HepG2 (cell line): ENCODE results near the gene IPCEF1. TPM values are rescaled to one million over a fixed set of nuclear protein-coding genes. Genes with fewer than 3 reads are reported as not detected.
"Not testable (repeated sequence)": the region's sequence is repeated elsewhere in the genome, so short reads cannot be mapped to it uniquely, and the experiment has no call there.

ENCODE experiments used
- ATAC-seq: fragments of 200-7000 bp; cut with Tn5 transposase; 3 replicates; pipeline ENCODE4 v1.9.1; 2020; ENCODE audit warnings: mild to moderate bottlenecking, moderate library complexity
- BruUV-seq: library from RNA; stranded (reverse); fragments of 400-500 nt; replicated peaks from 2 replicates; lab custom pipeline; 2021; lab: Mats Ljungman, UMichigan
- CTCF ChIA-PET: fragments of 300-600 bp; formaldehyde crosslinking; extraction: SDS; loops from one replicate; lab custom pipeline; 2021; ENCODE audit warnings: low total read pairs, inconsistent platforms, low intra/inter-chr PET ratio; lab: Yijun Ruan, JAX
- POLR2A ChIA-PET: fragments of 350-600 bp; sonication (Branson Sonifier 250); formaldehyde crosslinking; loops from one replicate; lab custom pipeline; 2020; ENCODE audit warnings: antibody characterized with exemption, inconsistent platforms; lab: Yijun Ruan, JAX
- DNase-seq: peaks from one replicate; pipeline ENCODE4 v3.0.0-alpha.2; 2015; ENCODE audit warnings: low spot score
- FAIRE-seq: peaks from 3 replicates; lab custom pipeline; 2011; peaks lifted over from hg19 to GRCh38; lab: Jason Lieb, UNC
- H2AFZ ChIP-seq: one replicate; pipeline ENCODE4 v1.6.1; 2011; ENCODE audit warnings: low read length, inconsistent platforms
- H3K27ac ChIP-seq: fragments of 300-600 bp; 3 replicates; pipeline ENCODE4 v1.8.0; 2011; ENCODE audit warnings: mixed run types, mild to moderate bottlenecking, mixed read lengths, low read length, inconsistent platforms; ENCODE audit not compliant: insufficient read depth; ENCODE audit errors: extremely low read length
- H3K27me3 ChIP-seq, 2 experiments: fragments of 200-600 bp in 1 of 2; 2 replicates in 1 of 2; 3 replicates in 1 of 2; pipeline versions ENCODE4 v1.6.0 to v1.8.0; 2011; ENCODE audit warnings: low read length in 2 of 2, mild to moderate bottlenecking in 2 of 2, moderate library complexity in 2 of 2, inconsistent platforms in 1 of 2; ENCODE audit not compliant: insufficient read depth in 2 of 2, control insufficient read depth in 1 of 2
- H3K36me3 ChIP-seq, 2 experiments: fragments of 200-600 bp in 1 of 2; replicated peaks in 1 of 2; 2 replicates in 1 of 2; 3 replicates in 1 of 2; pipeline versions ENCODE4 v1.5.1 to v1.8.0; 2011; ENCODE audit warnings: low read length in 2 of 2, inconsistent platforms in 1 of 2; ENCODE audit not compliant: insufficient read depth in 2 of 2, control insufficient read depth in 1 of 2
- H3K4me1 ChIP-seq: 2 replicates; pipeline ENCODE4 v1.5.1; 2012; ENCODE audit warnings: low read length, inconsistent platforms; ENCODE audit not compliant: insufficient read depth
- H3K4me2 ChIP-seq: 2 replicates; pipeline ENCODE4 v1.6.0; 2011; ENCODE audit warnings: low read depth, low read length, inconsistent platforms
- H3K4me3 ChIP-seq, 3 experiments: fragments of 200-600 bp in 1 of 3; sonication (generic), shearing (Covaris generic) in 1 of 3; replicated peaks in 1 of 3; 2 replicates each; pipeline ENCODE4 v1.5.1; 2011 to 2016; ENCODE audit warnings: low read length in 3 of 3, inconsistent platforms in 2 of 3, low read depth in 2 of 3, mild to moderate bottlenecking in 2 of 3, control low read depth in 1 of 3, mixed read lengths in 1 of 3; ENCODE audit not compliant: insufficient read depth in 1 of 3
- H3K79me2 ChIP-seq: one replicate; pipeline ENCODE4 v1.6.1; 2011; ENCODE audit warnings: low read length, inconsistent platforms; ENCODE audit not compliant: insufficient read depth
- H3K9ac ChIP-seq: 2 replicates; pipeline ENCODE4 v1.6.0; 2011; ENCODE audit warnings: mild to moderate bottlenecking, low read depth, low read length, inconsistent platforms; ENCODE audit not compliant: insufficient read depth
- H3K9me3 ChIP-seq: 2 replicates; pipeline ENCODE4 v1.5.1; 2012; ENCODE audit warnings: mild to moderate bottlenecking, low read length
- H4K20me1 ChIP-seq: 2 replicates; pipeline ENCODE4 v1.6.0; 2011; ENCODE audit warnings: inconsistent platforms, mild to moderate bottlenecking, low read length, moderate library complexity; ENCODE audit not compliant: insufficient read depth
- DPF2 ChIP-seq: sonication (generic); formaldehyde crosslinking; IDR thresholded peaks from 2 replicates; pipeline ENCODE4 v1.4.0; 2020; ENCODE audit warnings: mild to moderate bottlenecking, low read depth, missing genetic modification reagents, borderline replicate concordance
- EEA1 ChIP-seq: sonication (generic); formaldehyde crosslinking; IDR thresholded peaks from 2 replicates; pipeline ENCODE4 v1.5.1; 2020; ENCODE audit warnings: mild to moderate bottlenecking, missing genetic modification reagents, borderline replicate concordance
- MATR3 ChIP-seq: sonication (generic); formaldehyde crosslinking; IDR thresholded peaks from 2 replicates; pipeline ENCODE4 v1.4.0; 2020; ENCODE audit warnings: missing genetic modification reagents
- MTERF4 ChIP-seq: sonication (generic); formaldehyde crosslinking; IDR thresholded peaks from 2 replicates; pipeline ENCODE4 v1.8.0; 2023; ENCODE audit warnings: mild to moderate bottlenecking, missing genetic modification reagents
- PAXIP1 ChIP-seq: sonication (generic); formaldehyde crosslinking; conservative IDR thresholded peaks from 2 replicates; pipeline ENCODE4 v1.4.0; 2020; ENCODE audit warnings: mild to moderate bottlenecking, missing genetic modification reagents, moderate library complexity
- PHF5A ChIP-seq: IDR thresholded peaks from one replicate; pipeline ENCODE4 v1.6.1; 2018; ENCODE audit warnings: low read depth, missing genetic modification reagents; ENCODE audit not compliant: unreplicated experiment
- REST ChIP-seq, 2 experiments: IDR thresholded peaks; 2 replicates each; pipeline ENCODE4 v1.6.1; 2011 to 2012; ENCODE audit warnings: low read length in 2 of 2, borderline replicate concordance in 1 of 2, low read depth in 1 of 2, mild to moderate bottlenecking in 1 of 2, moderate library complexity in 1 of 2
- ZFYVE20 ChIP-seq: sonication (generic); formaldehyde crosslinking; IDR thresholded peaks from 2 replicates; pipeline ENCODE4 v1.8.0; 2023; ENCODE audit warnings: low read depth, mild to moderate bottlenecking, moderate library complexity, missing genetic modification reagents, borderline replicate concordance
- ZNF431 ChIP-seq: sonication (generic); formaldehyde crosslinking; IDR thresholded peaks from 2 replicates; pipeline ENCODE4 v1.9.0; 2022; ENCODE audit warnings: missing genetic modification reagents, low read depth, mild to moderate bottlenecking, borderline replicate concordance
- ZNF720 ChIP-seq: sonication (generic); formaldehyde crosslinking; IDR thresholded peaks from 2 replicates; pipeline ENCODE4 v1.4.0; 2020; ENCODE audit warnings: missing genetic modification reagents
- WGBS: methylation state at CpG from one replicate; pipeline ENCODE4 v1.1.6; 2017; ENCODE audit warnings: low lambda C conversion rate; 5-methylcytosine and 5-hydroxymethylcytosine counted together
- in situ Hi-C: cut with HindIII; loops from 2 replicates; pipeline ENCODE4 v1.10.0; 2017; ENCODE audit warnings: low pct_unique_long_range_greater_than_20kb; ENCODE audit not compliant: extremely low pct_ligation_motif_present
- intact Hi-C: fragments of 100-400 bp; cut with micrococcal nuclease; formaldehyde crosslinking; loops from one replicate; pipeline ENCODE4 v1.10.0; 2022; ENCODE audit not compliant: unreplicated experiment
- polyA plus RNA-seq, 8 experiments: library from polyadenylated mRNA; depleted of rRNA in 3 of 8; stranded (reverse) in 7 of 8; unstranded in 1 of 8; fragments of >200 nt; fragmentation: Illumina TruSeq in 4 of 8; extraction: Trizol in 4 of 8; gene quantifications; 2 replicates each; pipeline versions ENCODE4 v1.2.1 to v1.2.3, GENCODE V29; 2011 to 2016; ENCODE audit warnings: low read depth in 4 of 8, missing spikeins in 1 of 8, mixed read lengths in 1 of 8; ENCODE audit not compliant: insufficient read depth in 1 of 8
- total RNA-seq, 5 experiments: library from RNA; depleted of rRNA; stranded (reverse); fragments of >200 nt; fragmentation: Illumina TruSeq; extraction: Trizol; gene quantifications; 2 replicates each; pipeline ENCODE4 v1.2.3, GENCODE V29; 2016; ENCODE audit warnings: low read depth in 1 of 5

Gene IPCEF1
- total and polyA plus RNA-seq, 2 of the 13 experiments (the other 11 are each of a cell fraction or from before 2014, with no cell fraction given) = 0.03 TPM; not detected in 1

- in situ Hi-C loops, H3K4me3 ChIP-seq, intact Hi-C loops, H3K4me1 ChIP-seq, POLR2A ChIA-PET, ATAC-seq, H2AFZ ChIP-seq, FAIRE-seq, CTCF ChIA-PET, H3K27ac ChIP-seq, H3K9me3 ChIP-seq, H3K36me3 ChIP-seq, H3K79me2 ChIP-seq, H3K27me3 ChIP-seq, H3K9ac ChIP-seq, H3K4me2 ChIP-seq, DNase-seq, BruUV-seq, H4K20me1 ChIP-seq: not testable (repeated sequence)
- WGBS = 38% methylated on average over 6 of the region's 6 CpGs
- TF ChIP-seq ZNF431 = peak; percentile 48; the same call in 1 of the 2 replicates
Observed at GRCh38 chr6:154307147-154307546, 49.5 kb downstream of the IPCEF1 start.

GRCh38 chr6:154306696-154307095 lies 49.9 kb downstream of the IPCEF1 start:
- H4K20me1 ChIP-seq = no peaks in the 10 kb centered on the region
- H3K9me3 ChIP-seq = no peaks in the 10 kb centered on the region
- TF ChIP-seq MATR3 (CRISPR knock-in tag) (no peak), PAXIP1 (CRISPR knock-in tag) (no peak), REST (IDR thresholded peaks at IDR 0.05; ENCODE audit: borderline replicate concordance in 1 of 2, low read depth in 1 of 2, low read length in 2 of 2) (no peak), DPF2 (CRISPR knock-in tag) (no peak), ZNF720 (CRISPR knock-in tag) (no peak), MTERF4 (no peak), EEA1 (CRISPR knock-in tag) (no peak), PHF5A (no peak), ZFYVE20 (no peak)
- no peak overlapping the region for H3K9ac ChIP-seq
- no peak overlapping the region for H2AFZ ChIP-seq
- no peaks in the 10 kb centered on the region; a peak in 1 of 5 replicates for H3K27me3 ChIP-seq
- intact Hi-C loops (no loop called here), in situ Hi-C loops (no loop called here)
- ChIA-PET POLR2A (no interaction called here), CTCF (no interaction called here)
- H3K4me2 ChIP-seq = no peak overlapping the region
- ATAC-seq (no peak), FAIRE-seq (no peak), DNase-seq (no peak)
- 47% methylated on average over 4 of the region's 4 CpGs for WGBS
- H3K4me3 ChIP-seq = no peak overlapping the region
- no peaks in the 10 kb centered on the region for H3K79me2 ChIP-seq
- H3K4me1 ChIP-seq = no peaks in the 10 kb centered on the region
- H3K36me3 ChIP-seq = no peaks in the 10 kb centered on the region
- H3K27ac ChIP-seq = no peak overlapping the region
- no TSS peak for BruUV-seq
